ENCODE results near the gene RYR3.

RYR3 gene

GRCh38 chr15:33448961-33449606 is 138.3 kb downstream of the RYR3 start:
- DNase-seq (ENCODE audit: low read depth), result no peak

GRCh38 chr15:33449810-33450209 is 139.0 kb downstream of the RYR3 start:
- no peak for DNase-seq (ENCODE audit: low read depth)

GRCh38 chr15:33451385-33451784 is 140.6 kb downstream of the RYR3 start:
- DNase-seq (ENCODE audit: low read depth), result no peak

GRCh38 chr15:33453761-33454160 is 143.0 kb downstream of the RYR3 start:
- DNase-seq (ENCODE audit: low read depth), result no peak

DNA sequence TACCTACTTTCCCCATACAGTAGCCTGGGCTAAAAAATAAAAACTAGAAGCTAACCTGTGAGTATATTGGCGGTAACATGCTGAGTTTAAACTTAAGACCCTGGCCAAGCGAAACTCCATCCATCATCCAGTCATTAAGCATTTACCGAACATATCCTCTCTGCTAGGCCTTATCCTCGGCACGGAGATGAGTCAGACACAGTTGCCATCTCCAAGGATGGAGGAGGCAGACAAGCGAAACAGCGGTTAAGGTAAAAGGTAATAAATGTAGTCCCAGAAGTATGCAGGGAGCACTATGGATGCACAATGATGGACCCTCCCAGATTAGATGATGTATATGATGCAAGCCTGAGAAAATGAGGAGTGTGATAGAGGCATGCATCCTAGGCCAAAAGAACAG is 143.6 kb downstream of the RYR3 start:
- no peak for DNase-seq (ENCODE audit: low read depth)

GRCh38 chr15:33454996-33455395 is 144.2 kb downstream of the RYR3 start:
- no peak for DNase-seq (ENCODE audit: low read depth)

DNA sequence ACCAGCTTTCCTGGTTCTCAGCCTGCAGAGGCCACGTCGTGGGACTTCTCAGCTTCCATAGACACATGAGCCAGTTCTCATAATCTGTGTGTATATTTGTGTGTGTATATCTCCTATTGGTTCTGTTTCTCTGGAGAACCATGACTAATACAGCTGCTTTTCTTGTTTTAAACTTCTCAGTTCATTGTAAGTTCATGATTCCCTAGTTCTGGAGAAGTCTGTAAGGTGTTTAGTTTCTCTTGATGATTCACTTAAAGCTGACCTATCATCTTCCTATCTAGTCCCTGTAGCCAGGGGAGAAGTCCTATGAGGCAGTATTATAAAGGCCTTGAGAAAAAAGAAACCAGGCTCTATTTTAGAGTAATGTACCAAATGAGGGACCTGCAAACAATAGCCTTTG is 147.7 kb downstream of the RYR3 start:
- no peak for DNase-seq (ENCODE audit: low read depth)

- DNase-seq (ENCODE audit: low read depth), result no peak
Observed at GRCh38 chr15:33460166-33460805, 149.5 kb downstream of the RYR3 start.

- DNase-seq (ENCODE audit: low read depth), result no peak
Observed at GRCh38 chr15:33461671-33462070, 150.9 kb downstream of the RYR3 start.

DNA sequence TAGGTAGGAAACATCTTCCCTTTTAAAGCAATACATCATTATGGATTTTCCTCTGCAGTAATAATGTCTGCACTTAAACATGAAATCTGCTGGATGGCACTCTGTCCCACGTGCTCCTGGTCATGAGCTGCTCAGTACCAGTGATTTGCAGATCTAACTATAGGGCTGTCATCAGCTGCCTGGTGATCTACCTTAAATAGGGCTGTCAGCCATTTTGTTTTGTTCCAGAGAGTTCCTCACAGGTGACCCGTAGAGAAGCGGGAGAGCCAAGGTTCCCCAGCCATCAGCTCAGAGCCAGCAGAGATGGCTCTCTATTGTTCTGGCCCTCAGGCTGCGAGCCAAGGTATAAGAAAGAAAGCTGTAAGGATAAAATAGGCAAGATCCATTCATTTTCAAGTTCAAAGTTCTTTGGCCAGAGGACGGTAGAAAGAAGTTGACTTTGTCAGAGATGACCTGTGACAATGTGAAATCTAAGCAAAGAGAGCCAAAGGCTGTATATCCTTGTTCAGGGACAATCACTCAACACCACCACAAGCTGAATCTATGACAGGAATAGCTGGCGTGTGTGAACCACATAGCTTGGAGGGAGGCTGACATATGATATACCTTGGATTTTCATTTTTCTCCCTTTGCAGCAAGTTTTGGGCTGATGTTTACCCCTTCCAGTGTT is 156.5 kb downstream of the RYR3 start:
- DNase-seq (ENCODE audit: low read depth), result no peak

GRCh38 chr15:33467816-33468163 is 157.0 kb downstream of the RYR3 start:
- DNase-seq (ENCODE audit: low read depth), result no peak

- no peak for DNase-seq (ENCODE audit: low read depth)
Observed at GRCh38 chr15:33468740-33469139, 158.0 kb downstream of the RYR3 start.

DNA sequence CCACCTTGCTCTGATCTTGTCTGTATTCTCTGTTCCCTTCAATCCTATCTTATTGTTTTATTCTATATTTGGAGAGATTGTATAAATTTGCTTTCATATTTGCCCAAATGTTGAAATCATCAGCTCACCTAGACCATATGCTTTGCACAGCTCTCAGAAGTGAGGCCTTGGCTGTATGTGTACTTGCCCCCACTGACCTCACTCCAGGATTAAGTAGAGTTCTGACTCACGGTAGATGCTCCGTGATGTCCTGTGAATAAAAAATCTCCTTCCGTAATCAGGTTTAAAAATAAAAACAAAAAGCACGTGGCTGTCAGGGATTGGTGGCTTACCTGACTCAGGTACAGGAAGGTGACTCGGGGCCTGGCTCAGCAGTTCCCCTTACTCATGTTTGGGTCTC is 162.2 kb downstream of the RYR3 start:
- no peak for DNase-seq (ENCODE audit: low read depth)

GRCh38 chr15:33473714-33474113 is 162.9 kb downstream of the RYR3 start:
- no peak for DNase-seq (ENCODE audit: low read depth)

GRCh38 chr15:33476076-33476475 is 165.3 kb downstream of the RYR3 start:
- DNase-seq (ENCODE audit: low read depth), result no peak

- DNase-seq (ENCODE audit: low read depth), result no peak
Observed at GRCh38 chr15:33476908-33477307, 166.1 kb downstream of the RYR3 start.

DNA sequence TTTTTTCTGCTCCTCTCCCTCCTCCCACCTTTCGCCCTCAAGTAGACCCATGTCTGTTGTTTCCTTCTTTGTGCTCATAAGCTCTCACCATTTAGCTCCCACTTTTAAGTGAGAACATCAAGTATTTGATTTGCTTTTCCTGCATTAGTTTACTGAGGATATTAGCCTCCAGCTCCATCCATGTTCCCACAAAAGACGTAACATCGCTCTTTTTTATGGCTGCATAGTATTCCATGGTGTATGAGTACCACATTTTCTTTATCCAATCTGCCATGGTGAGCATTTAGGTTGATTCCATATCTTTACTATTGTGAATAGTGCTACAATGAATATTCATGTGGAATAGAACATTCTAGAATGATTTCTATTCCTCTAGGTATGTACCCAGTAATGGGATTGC is 178.6 kb downstream of the RYR3 start:
- no peak for DNase-seq (ENCODE audit: low read depth)

GRCh38 chr15:33490703-33491102 is 179.9 kb downstream of the RYR3 start:
- no peak for DNase-seq (ENCODE audit: low read depth)

- no peak for DNase-seq (ENCODE audit: low read depth)
Observed at GRCh38 chr15:33492434-33493052, 181.8 kb downstream of the RYR3 start.

DNA sequence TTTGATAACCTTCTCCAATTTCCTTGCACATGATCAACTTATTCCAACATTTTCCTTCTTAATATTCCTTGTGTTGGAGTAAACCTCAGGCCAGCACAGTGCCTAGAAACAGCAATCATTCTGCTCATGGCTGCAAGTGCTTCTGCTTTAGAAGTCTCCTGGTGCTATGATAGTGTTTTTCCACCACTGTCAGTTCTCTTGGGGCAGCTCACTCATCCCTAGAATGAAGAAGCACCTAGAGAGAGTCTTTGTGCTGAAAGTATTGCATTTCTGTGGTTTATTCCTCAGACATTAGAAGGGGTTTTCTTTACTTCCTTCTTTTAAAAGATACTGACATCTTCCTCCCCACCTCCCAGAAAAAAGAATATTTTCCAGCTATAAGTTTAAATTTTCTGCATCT is 183.5 kb downstream of the RYR3 start:
- no peak for DNase-seq (ENCODE audit: low read depth)

GRCh38 chr15:33500432-33501195 is 189.8 kb downstream of the RYR3 start:
- no peak for DNase-seq (ENCODE audit: low read depth)

DNA sequence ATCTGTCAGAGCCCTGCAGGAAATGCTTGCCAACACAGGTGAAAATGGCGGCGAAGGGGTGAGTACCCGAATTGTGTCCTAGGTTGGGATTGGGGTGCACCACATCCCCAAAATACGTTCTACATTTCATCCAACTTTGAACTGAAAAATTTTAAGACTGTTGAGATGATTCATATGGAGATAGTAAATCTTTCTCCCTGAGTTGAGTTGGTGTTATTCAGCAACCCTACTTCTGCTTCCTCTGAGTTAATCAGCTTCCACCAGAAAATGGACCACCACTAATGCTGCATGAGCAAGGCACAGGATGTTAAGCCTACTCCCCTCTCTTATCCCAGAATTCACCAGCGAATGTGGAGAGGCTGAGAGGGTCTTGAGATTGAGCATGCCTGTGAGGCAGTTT is 192.9 kb downstream of the RYR3 start:
- DNase-seq (ENCODE audit: low read depth), result no peak
